K562 (cell line): Measurements from ENCODE around the gene EFEMP2. TPM values are rescaled to one million over a fixed set of nuclear protein-coding genes. Genes with fewer than 3 reads are reported as not detected.

Experiments used
- ATAC-seq: fragments of 200-7000 bp; cut with Tn5 transposase; 3 replicates; pipeline ENCODE4 v1.9.1; 2020; ENCODE audit warnings: moderate library complexity
- BruUV-seq: library from RNA; stranded (reverse); fragments of 400-500 nt; replicated peaks from 2 replicates; lab custom pipeline; 2021; lab: Mats Ljungman, UMichigan
- CTCF ChIA-PET: fragments of 300-600 bp; formaldehyde crosslinking; extraction: SDS; loops from one replicate; lab custom pipeline; 2021; ENCODE audit warnings: low intra/inter-chr PET ratio; lab: Yijun Ruan, JAX
- POLR2A ChIA-PET: fragments of 300-600, 350-650 bp; sonication (Branson Sonifier 250); formaldehyde crosslinking; extraction: SDS; loops from one replicate; lab custom pipeline; 2021; ENCODE audit warnings: antibody characterized with exemption, inconsistent platforms; lab: Yijun Ruan, JAX
- DNase-seq, 4 experiments: peaks; one replicate each; pipeline versions ENCODE4 v3.0.0 to v3.0.0-alpha.2; 2011 to 2018; ENCODE audit warnings: low spot score in 3 of 4, mixed read lengths in 3 of 4; ENCODE audit errors: extremely low read depth in 1 of 4
- FAIRE-seq: peaks from 2 replicates; lab custom pipeline; 2011; peaks lifted over from hg19 to GRCh38; lab: Jason Lieb, UNC
- H2AFZ ChIP-seq: 2 replicates; pipeline ENCODE4 v1.6.0; 2011; ENCODE audit warnings: low read depth, low read length, control low read depth, inconsistent platforms
- H3K27ac ChIP-seq: fragments of 200-600 bp; 3 replicates; pipeline ENCODE4 v1.8.0; 2011; ENCODE audit warnings: low read depth, mild to moderate bottlenecking, control low read depth, inconsistent platforms, low read length, moderate library complexity, mixed read lengths; ENCODE audit errors: extremely low read depth
- H3K27me3 ChIP-seq, 2 experiments: fragments of 300-600 bp in 1 of 2; 2 replicates in 1 of 2; 3 replicates in 1 of 2; pipeline versions ENCODE4 v1.6.0 to v1.8.0; 2011; ENCODE audit warnings: inconsistent platforms in 2 of 2, low read length in 2 of 2, mild to moderate bottlenecking in 1 of 2, mixed read lengths in 1 of 2, moderate library complexity in 1 of 2; ENCODE audit not compliant: control insufficient read depth in 2 of 2, insufficient read depth in 2 of 2
- H3K36me3 ChIP-seq: fragments of 300-600 bp; 3 replicates; pipeline ENCODE4 v1.8.0; 2011; ENCODE audit warnings: mild to moderate bottlenecking, low read length, inconsistent platforms; ENCODE audit not compliant: control insufficient read depth, insufficient read depth
- H3K4me1 ChIP-seq, 2 experiments: fragments of 200-600 bp in 1 of 2; replicated peaks in 1 of 2; 2 replicates in 1 of 2; 3 replicates in 1 of 2; pipeline versions ENCODE4 v1.5.1 to v1.8.0; 2011; ENCODE audit warnings: inconsistent platforms in 2 of 2, low read length in 2 of 2, mild to moderate bottlenecking in 1 of 2, mixed read lengths in 1 of 2, moderate library complexity in 1 of 2; ENCODE audit not compliant: control insufficient read depth in 2 of 2, insufficient read depth in 2 of 2
- H3K4me2 ChIP-seq: 2 replicates; pipeline ENCODE4 v1.6.1; 2011; ENCODE audit warnings: low read length, control low read depth, inconsistent platforms, mixed read lengths; ENCODE audit not compliant: insufficient read depth
- H3K4me3 ChIP-seq: fragments of 200-600 bp; sonication (generic), shearing (Covaris generic); 2 replicates; pipeline ENCODE4 v1.5.1; 2016; ENCODE audit warnings: control low read depth, inconsistent platforms
- H3K79me2 ChIP-seq: fragments of 200-600 bp; 3 replicates; pipeline ENCODE4 v1.8.0; 2011; ENCODE audit warnings: low read length, inconsistent platforms; ENCODE audit not compliant: control insufficient read depth, insufficient read depth
- H3K9ac ChIP-seq, 2 experiments: 2 replicates each; pipeline versions ENCODE4 v1.6.0 to v1.6.1; 2011; ENCODE audit warnings: low read depth in 2 of 2, low read length in 2 of 2, control low read depth in 1 of 2, inconsistent platforms in 1 of 2, mild to moderate bottlenecking in 1 of 2, mixed read lengths in 1 of 2; ENCODE audit not compliant: insufficient read depth in 1 of 2
- H3K9me1 ChIP-seq: one replicate; pipeline ENCODE4 v1.6.0; 2011; ENCODE audit warnings: inconsistent platforms, mild to moderate bottlenecking, low read length, moderate library complexity; ENCODE audit not compliant: control insufficient read depth, insufficient read depth
- H3K9me3 ChIP-seq: replicated peaks from 2 replicates; pipeline ENCODE4 v1.5.1; 2011; ENCODE audit warnings: low read depth, low read length, inconsistent platforms; ENCODE audit not compliant: control insufficient read depth, insufficient read depth
- H4K20me1 ChIP-seq: replicated peaks from 2 replicates; pipeline ENCODE4 v1.6.1; 2011; ENCODE audit warnings: low read length, inconsistent platforms, mixed read lengths; ENCODE audit not compliant: control insufficient read depth, insufficient read depth
- CEBPZ ChIP-seq: fragments of 150-350 bp; IDR thresholded peaks from 2 replicates; pipeline ENCODE4 v1.6.1; 2014; ENCODE audit warnings: low read depth, mild to moderate bottlenecking, low read length, borderline replicate concordance
- FOXA3 ChIP-seq, 2 experiments: fragments of 450-650 bp in 1 of 2; sonication (generic) in 1 of 2; formaldehyde crosslinking; IDR thresholded peaks in 1 of 2; conservative IDR thresholded peaks in 1 of 2; 2 replicates each; pipeline versions ENCODE4 v1.4.0 to v1.8.0; 2020 to 2022; ENCODE audit warnings: mild to moderate bottlenecking in 2 of 2, missing genetic modification reagents in 1 of 2
- GTF2E2 ChIP-seq: fragments of 200-800 bp; sonication (Bioruptor generic); IDR thresholded peaks from 2 replicates; pipeline ENCODE4 v1.6.1; 2016; ENCODE audit warnings: missing genetic modification characterization, missing compliant biosample characterization
- KLF13 ChIP-seq: fragments of 450-650 bp; IDR thresholded peaks from 2 replicates; pipeline ENCODE4 v1.6.1; 2016; ENCODE audit warnings: missing genetic modification characterization, low read depth, mild to moderate bottlenecking, missing compliant biosample characterization, moderate library complexity, borderline replicate concordance
- MLX ChIP-seq, 2 experiments: fragments of 450-650 bp in 1 of 2; sonication (generic) in 1 of 2; formaldehyde crosslinking; conservative IDR thresholded peaks; 2 replicates each; pipeline versions ENCODE4 v1.4.0 to v1.8.1; 2020 to 2022; ENCODE audit warnings: mild to moderate bottlenecking in 1 of 2, missing genetic modification reagents in 1 of 2
- MYC ChIP-seq, 2 experiments: fragments of 250-450 bp in 1 of 2; sonication (Bioruptor Pico) in 1 of 2; IDR thresholded peaks; 2 replicates each; pipeline versions ENCODE4 v1.5.1 to v1.6.1; 2012 to 2021; ENCODE audit warnings: low read depth in 2 of 2, borderline replicate concordance in 1 of 2, improper control_type of control experiment in 1 of 2, low read length in 1 of 2, mild to moderate bottlenecking in 1 of 2, moderate library complexity in 1 of 2
- PYGO2 ChIP-seq: fragments of 450-650 bp; IDR thresholded peaks from 2 replicates; pipeline ENCODE4 v1.6.1; 2016; ENCODE audit warnings: mild to moderate bottlenecking, missing genetic modification characterization, moderate library complexity, missing compliant biosample characterization
- RNF2 ChIP-seq: sonication (generic); IDR thresholded peaks from 2 replicates; pipeline ENCODE4 v1.6.1; 2016
- SMARCE1 ChIP-seq: fragments of 450-650 bp; IDR thresholded peaks from 2 replicates; pipeline ENCODE4 v1.7.1; 2016; ENCODE audit warnings: mild to moderate bottlenecking
- TSC22D4 ChIP-seq: fragments of 450-650 bp; IDR thresholded peaks from 2 replicates; pipeline ENCODE4 v1.6.1; 2016; ENCODE audit warnings: missing genetic modification characterization, missing biosample characterization, control low read depth
- ZBTB33 ChIP-seq: sonication (generic); formaldehyde crosslinking; IDR thresholded peaks from 2 replicates; pipeline ENCODE4 v1.8.1; 2023; ENCODE audit warnings: mild to moderate bottlenecking, missing genetic modification reagents
- ZNF146 ChIP-seq: IDR thresholded peaks from one replicate; pipeline ENCODE4 v1.6.1; 2018; ENCODE audit warnings: missing compliant biosample characterization; ENCODE audit not compliant: unreplicated experiment
- ZNF165 ChIP-seq: fragments of 250-450 bp; sonication (Bioruptor Pico); IDR thresholded peaks from 2 replicates; pipeline ENCODE4 v1.4.0; 2020; ENCODE audit warnings: borderline replicate concordance
- ZNF197 ChIP-seq: fragments of 200-800 bp; sonication (Bioruptor generic); IDR thresholded peaks from 2 replicates; pipeline ENCODE4 v1.6.1; 2016; ENCODE audit warnings: low read depth, missing genetic modification characterization, missing compliant biosample characterization
- ZNF239 ChIP-seq: fragments of 250-450 bp; sonication (Bioruptor Pico); IDR thresholded peaks from 2 replicates; pipeline ENCODE4 v1.4.0; 2020; ENCODE audit warnings: mild to moderate bottlenecking
- WGBS: fragments of 100-300 bp; shearing (Covaris generic); methylation state at CpG from one replicate; pipeline ENCODE4 v1.1.6; 2016; ENCODE audit warnings: low coverage, mixed read lengths; ENCODE audit not compliant: insufficient coverage; ENCODE audit errors: missing lambda C conversion rate; 5-methylcytosine and 5-hydroxymethylcytosine counted together
- in situ Hi-C: fragments of 300-500 bp; cut with MboI; formaldehyde crosslinking; loops from 4 replicates; pipeline ENCODE4 v1.15.0; 2018; ENCODE audit warnings: inconsistent platforms, mixed read lengths
- intact Hi-C: fragments of 100-400 bp; cut with micrococcal nuclease; formaldehyde crosslinking; loops from 2 replicates; pipeline ENCODE4 v1.14.2; 2022
- polyA plus RNA-seq, 8 experiments: library from polyadenylated mRNA; depleted of rRNA in 4 of 8; stranded (reverse) in 5 of 8; unstranded in 3 of 8; fragments of >200 nt; fragmentation: Nextera tagmentation in 2 of 8; fragmentation: Illumina TruSeq in 1 of 8; extraction: Ambion mirVana in 2 of 8; extraction: Trizol in 1 of 8; gene quantifications; 2 replicates each; pipeline versions ENCODE4 v1.2.1 to v1.2.3, GENCODE V29; 2011 to 2014; ENCODE audit warnings: inconsistent platforms in 1 of 8, missing spikeins in 1 of 8
- total RNA-seq, 7 experiments: library from RNA; depleted of rRNA in 6 of 7; stranded (reverse); fragments of >200 nt in 6 of 7; fragmentation: Illumina TruSeq in 2 of 7; extraction: Trizol in 2 of 7; gene quantifications; 2 replicates each; pipeline versions ENCODE4 v1.2.1 to v1.2.3, GENCODE V29; 2011 to 2021; ENCODE audit warnings: low replicate concordance in 1 of 7

EFEMP2 gene
- total and polyA plus RNA-seq, 9 of the 15 experiments (the other 6 are each of a cell fraction or from before 2014, with no cell fraction given): 0.07 to 2.9 (median 0.69) TPM; not detected in 1

- no peaks in the 10 kb centered on the region for H3K27me3 ChIP-seq
- H3K79me2 ChIP-seq: peaks cover 40% of the 10 kb centered on the region
- peaks cover 23 to 58% of the 10 kb centered on the region in 2 experiments for H3K4me1 ChIP-seq
- H4K20me1 ChIP-seq: peaks cover 8% of the 10 kb centered on the region; the same call in 1 of the 2 replicates
- peaks cover 53% of the 10 kb centered on the region for H3K36me3 ChIP-seq
- ATAC-seq (no peak), DNase-seq (no peak), FAIRE-seq (no peak)
- intact Hi-C loops: loop anchor here (1.0 to 5.0 kb wide), 5 partner anchors 25 to 175 kb away; partner anchors contain the start of genes AP5B1, KAT5, MUS81 and SART1
- no peaks in the 10 kb centered on the region for H3K9me1 ChIP-seq
- WGBS: 2% methylated on average over 21 of the region's 23 CpGs
- H3K4me3 ChIP-seq: peak overlapping the region; percentile 69
- H2AFZ ChIP-seq: peak overlapping the region; percentile 85
- ChIA-PET CTCF (interaction anchor here (0.6 to 3.3 kb wide), 7 partner anchors 11 to 335 kb away, joined by 3 to 40 read pairs (median 3); partner anchors contain the start of genes KAT5 and MUS81), POLR2A (interaction anchor here (0.6 to 14.4 kb wide), 14 partner anchors 8 to 118 kb away, joined by 3 to 147 read pairs (median 6); partner anchors contain the start of genes CFL1, CTSW, FOSL1 and MUS81)
- no peaks in the 10 kb centered on the region for H3K9me3 ChIP-seq
- in situ Hi-C loops: no loop called here
- BruUV-seq: TSS peak; percentile 61
- peak overlapping the region; percentile 58 to 96 for H3K9ac ChIP-seq
- H3K4me2 ChIP-seq: peak overlapping the region; percentile 90
- peak overlapping the region; percentile 71 for H3K27ac ChIP-seq
- TF ChIP-seq GTF2E2 (no peak), MLX (CRISPR knock-in tag; conservative IDR thresholded peaks at IDR 0.05) (0 out of 4 replicates have a peak, but pooled peaks of 1 of the 2 experiments have one; percentile 6), ZNF165 (CRISPR knock-in tag) (0 out of 2 replicates have a peak, but pooled peaks have one; percentile 61), SMARCE1 (no peak), TSC22D4 (tag) (no peak), RNF2 (peak; percentile 3; the same call in 1 of the 2 replicates), ZNF146 (CRISPR knock-in tag) (no peak), ZNF197 (0 out of 2 replicates have a peak, but pooled peaks have one; percentile 10), CEBPZ (no peak), KLF13 (no peak), MYC (IDR thresholded peaks at IDR 0.05; ENCODE audit: low read depth, low read length) (no peak), MYC (CRISPR knock-in tag; IDR thresholded peaks at IDR 0.05; ENCODE audit: borderline replicate concordance, low read depth) (0 out of 2 replicates have a peak, but pooled peaks have one; percentile 21), PYGO2 (tag) (no peak), FOXA3 (CRISPR knock-in tag; conservative IDR thresholded peaks at IDR 0.05 in 1 of 2, IDR thresholded peaks at IDR 0.05 in 1 of 2) (0 out of 4 replicates have a peak, but pooled peaks of 1 of the 2 experiments have one; percentile 19), ZBTB33 (CRISPR knock-in tag) (no peak), ZNF239 (CRISPR knock-in tag) (no peak)
Measured at GRCh38 chr11:65887723-65888162, 15.1 kb upstream of the EFEMP2 start.
